ENCODE measurements around the gene ATG16L1. TPM values are rescaled to one million over a fixed set of nuclear protein-coding genes. Genes with fewer than 3 reads are reported as not detected.

ATG16L1 gene
- total and polyA plus RNA-seq, 2 donors (not counting 3 experiments of a cell fraction or from before 2014, with no cell fraction given) = 18.1 to 29.8 TPM

DNA sequence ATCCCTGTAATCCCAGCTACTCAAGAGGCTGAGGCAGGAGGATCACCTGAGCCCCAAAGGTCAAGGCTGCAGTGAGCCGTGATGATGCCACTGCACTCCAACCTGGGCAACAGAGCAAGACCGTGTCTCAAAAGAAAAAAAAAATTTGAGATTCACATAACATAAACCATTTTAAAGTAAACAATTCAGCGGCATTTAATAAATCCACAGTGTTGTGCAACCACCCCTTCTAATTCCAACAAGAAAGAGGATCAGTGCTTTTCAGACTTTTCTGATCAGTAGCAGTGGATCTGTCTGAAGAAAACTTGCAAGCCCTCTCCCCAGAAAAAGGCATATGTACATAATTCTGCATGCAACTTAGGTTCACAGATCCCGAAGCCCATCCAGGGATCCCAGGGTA is 48.9 kb downstream of the ATG16L1 start:
- Histone ChIP-seq H3K27me3 (ENCODE audit: control insufficient read depth in 2 of 2, insufficient read depth in 2 of 2, low read length in 2 of 2) (no peaks in the 10 kb centered on the region), H3K9me1 (replicated peaks; ENCODE audit: control insufficient read depth, extremely low read depth, insufficient read depth, low read length) (no peaks in the 10 kb centered on the region), H3K36me3 (ENCODE audit: control insufficient read depth in 2 of 2, extremely low read depth in 1 of 2, insufficient read depth in 2 of 2, low read length in 2 of 2) (peaks cover 0 to 7% of the 10 kb centered on the region in 2 experiments), H3K4me1 (ENCODE audit: control insufficient read depth, extremely low read depth, insufficient read depth, low read length) (no peaks in the 10 kb centered on the region), H4K20me1 (replicated peaks; ENCODE audit: control insufficient read depth, extremely low read depth, insufficient read depth, low read length) (no peaks in the 10 kb centered on the region), H3K27ac (ENCODE audit: insufficient read depth, low read depth, low read length) (no peak overlapping the region), H3K9me3 (replicated peaks; ENCODE audit: control insufficient read depth, insufficient read depth, low read length) (no peaks in the 10 kb centered on the region), H2AFZ (ENCODE audit: low read depth, low read length) (no peak overlapping the region), H3K79me2 (ENCODE audit: control insufficient read depth, insufficient read depth, low read length) (no peaks in the 10 kb centered on the region), H3K9ac (replicated peaks; ENCODE audit: extremely low read depth, insufficient read depth, low read length) (no peak overlapping the region), H3K4me2 (ENCODE audit: insufficient read depth, low read length) (no peak overlapping the region), H3K4me3 (replicated peaks in 1 of 3; ENCODE audit: insufficient read depth in 1 of 3, low read depth in 1 of 3, low read length in 3 of 3) (no peak overlapping the region)
- intact Hi-C loops (cut with micrococcal nuclease) = no loop called here
- TF ChIP-seq MYC (IDR thresholded peaks at IDR 0.05; ENCODE audit: low read depth, low read length) (no peak), POLR2AphosphoS5 (IDR thresholded peaks at IDR 0.05; ENCODE audit: insufficient read depth, low read depth, low read length) (no peak), POLR2A (IDR thresholded peaks at IDR 0.05; ENCODE audit: low read depth, low read length) (no peak), JUN (IDR thresholded peaks at IDR 0.05; ENCODE audit: borderline replicate concordance, insufficient read depth, insufficient read length, low read depth) (no peak), EZH2 (IDR thresholded peaks at IDR 0.05; ENCODE audit: borderline replicate concordance, low read depth, low read length, severe bottlenecking) (no peak), FOS (IDR thresholded peaks at IDR 0.05; ENCODE audit: borderline replicate concordance, insufficient read depth, low read length) (no peak), GATA2 (IDR thresholded peaks at IDR 0.05; ENCODE audit: insufficient read depth, insufficient read length, low read depth, low read length) (no peak)
- TF ChIP-seq, protein P1, sequence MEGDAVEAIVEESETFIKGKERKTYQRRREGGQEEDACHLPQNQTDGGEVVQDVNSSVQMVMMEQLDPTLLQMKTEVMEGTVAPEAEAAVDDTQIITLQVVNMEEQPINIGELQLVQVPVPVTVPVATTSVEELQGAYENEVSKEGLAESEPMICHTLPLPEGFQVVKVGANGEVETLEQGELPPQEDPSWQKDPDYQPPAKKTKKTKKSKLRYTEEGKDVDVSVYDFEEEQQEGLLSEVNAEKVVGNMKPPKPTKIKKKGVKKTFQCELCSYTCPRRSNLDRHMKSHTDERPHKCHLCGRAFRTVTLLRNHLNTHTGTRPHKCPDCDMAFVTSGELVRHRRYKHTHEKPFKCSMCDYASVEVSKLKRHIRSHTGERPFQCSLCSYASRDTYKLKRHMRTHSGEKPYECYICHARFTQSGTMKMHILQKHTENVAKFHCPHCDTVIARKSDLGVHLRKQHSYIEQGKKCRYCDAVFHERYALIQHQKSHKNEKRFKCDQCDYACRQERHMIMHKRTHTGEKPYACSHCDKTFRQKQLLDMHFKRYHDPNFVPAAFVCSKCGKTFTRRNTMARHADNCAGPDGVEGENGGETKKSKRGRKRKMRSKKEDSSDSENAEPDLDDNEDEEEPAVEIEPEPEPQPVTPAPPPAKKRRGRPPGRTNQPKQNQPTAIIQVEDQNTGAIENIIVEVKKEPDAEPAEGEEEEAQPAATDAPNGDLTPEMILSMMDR (IDR thresholded peaks at IDR 0.05; ENCODE audit: extremely low read depth in 1 of 2, insufficient read depth in 1 of 2, low read depth in 1 of 2, low read length in 2 of 2) = no peak
- TF ChIP-seq, protein P2, sequence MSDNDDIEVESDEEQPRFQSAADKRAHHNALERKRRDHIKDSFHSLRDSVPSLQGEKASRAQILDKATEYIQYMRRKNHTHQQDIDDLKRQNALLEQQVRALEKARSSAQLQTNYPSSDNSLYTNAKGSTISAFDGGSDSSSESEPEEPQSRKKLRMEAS (IDR thresholded peaks at IDR 0.05; ENCODE audit: insufficient read depth, insufficient read length) = no peak
- POLR2A ChIA-PET = no interaction called here
- DNase-seq (ENCODE audit: low read depth, low spot score) = no peak
- FAIRE-seq = no peak
- CTCF ChIA-PET = no interaction called here
- dilution Hi-C loops (cut with MboI; ENCODE audit: extremely low pct_ligation_motif_present, low sequenced_read_pairs) = no loop called here
- no TSS peak for BruUV-seq (replicated peaks)
